UCSD-AML1 (cell line): ENCODE data around the gene ZKSCAN7.
"Not testable (repeated sequence)": the region's sequence is repeated elsewhere in the genome, so short reads cannot be mapped to it uniquely, and the experiment has no call there.

Source experiments
- DNase-seq: peaks from one replicate; lab custom pipeline; 2025; ENCODE audit not compliant: unreplicated experiment; lab: John Stamatoyannopoulos, UW

ZKSCAN7 gene

DNA sequence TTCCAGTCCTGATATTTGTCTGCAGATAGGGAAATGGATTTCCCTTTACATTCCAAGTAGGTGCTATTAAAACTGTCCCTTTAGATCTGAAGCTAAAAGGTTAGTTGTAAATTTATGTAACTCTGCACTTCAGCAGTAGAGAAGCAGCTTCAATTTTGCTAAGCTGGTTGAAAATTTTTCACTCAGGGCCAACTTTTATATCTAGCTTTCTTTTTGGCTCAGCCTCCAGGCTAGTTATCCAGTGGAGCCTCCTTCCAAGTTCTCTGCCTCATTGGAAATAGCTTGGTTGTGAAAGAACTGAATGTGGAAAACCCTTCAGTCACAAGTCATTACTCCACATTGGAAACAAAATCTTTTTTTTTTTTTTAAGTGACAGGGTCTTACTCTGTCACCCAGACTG is 21.6 kb downstream of the ZKSCAN7 start:
- no peak for DNase-seq

DNA sequence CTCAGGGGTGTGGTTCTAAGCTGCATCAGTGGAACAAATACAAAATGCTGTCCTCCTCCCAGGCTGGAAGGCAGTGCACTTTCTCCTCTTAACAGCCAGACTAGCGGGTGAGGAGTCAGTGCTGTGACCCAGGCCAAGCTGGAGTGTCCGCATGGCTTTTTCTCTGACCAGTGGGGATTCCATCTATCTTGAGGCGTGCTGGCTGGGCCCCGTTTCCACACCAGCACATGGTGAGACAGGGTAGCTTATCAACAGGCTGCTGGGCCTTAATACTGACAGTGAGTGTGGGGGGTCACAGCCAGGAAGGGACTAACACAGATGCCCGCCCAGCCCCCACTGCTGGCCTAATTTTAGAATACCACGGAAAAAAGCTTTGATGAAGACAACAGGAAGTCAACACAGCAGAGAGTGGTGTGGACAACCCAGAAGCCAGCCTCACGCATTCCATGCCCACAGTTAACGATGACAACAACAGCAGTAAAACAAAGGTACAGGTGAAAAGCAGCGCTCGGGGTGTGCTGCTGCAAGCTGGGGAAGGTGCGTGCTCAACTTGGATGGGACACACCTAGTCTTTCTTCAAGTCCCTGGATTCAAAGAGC is 22.5 kb downstream of the ZKSCAN7 start:
- DNase-seq, result not testable (repeated sequence)

DNA sequence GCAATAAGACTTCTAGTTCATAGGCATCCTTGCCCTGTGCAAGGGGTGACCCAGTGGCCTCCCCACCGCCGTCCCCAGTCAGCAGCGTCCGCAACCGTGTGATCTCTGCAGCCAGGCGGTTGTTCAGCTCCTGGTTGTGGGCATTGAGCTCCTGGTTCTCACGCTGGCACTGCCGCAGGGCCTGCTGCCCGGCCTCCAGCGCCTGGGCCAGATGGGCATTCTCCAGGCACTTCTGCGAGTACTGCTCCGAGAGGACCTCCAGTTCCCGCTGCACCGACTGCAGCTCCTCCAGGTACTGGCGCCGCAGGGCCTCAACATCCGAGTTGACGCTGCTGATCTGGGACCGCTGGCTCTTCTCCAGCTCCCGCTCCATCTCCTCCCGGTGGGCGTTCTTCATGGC is 23.3 kb downstream of the ZKSCAN7 start:
- not testable (repeated sequence) for DNase-seq

DNA sequence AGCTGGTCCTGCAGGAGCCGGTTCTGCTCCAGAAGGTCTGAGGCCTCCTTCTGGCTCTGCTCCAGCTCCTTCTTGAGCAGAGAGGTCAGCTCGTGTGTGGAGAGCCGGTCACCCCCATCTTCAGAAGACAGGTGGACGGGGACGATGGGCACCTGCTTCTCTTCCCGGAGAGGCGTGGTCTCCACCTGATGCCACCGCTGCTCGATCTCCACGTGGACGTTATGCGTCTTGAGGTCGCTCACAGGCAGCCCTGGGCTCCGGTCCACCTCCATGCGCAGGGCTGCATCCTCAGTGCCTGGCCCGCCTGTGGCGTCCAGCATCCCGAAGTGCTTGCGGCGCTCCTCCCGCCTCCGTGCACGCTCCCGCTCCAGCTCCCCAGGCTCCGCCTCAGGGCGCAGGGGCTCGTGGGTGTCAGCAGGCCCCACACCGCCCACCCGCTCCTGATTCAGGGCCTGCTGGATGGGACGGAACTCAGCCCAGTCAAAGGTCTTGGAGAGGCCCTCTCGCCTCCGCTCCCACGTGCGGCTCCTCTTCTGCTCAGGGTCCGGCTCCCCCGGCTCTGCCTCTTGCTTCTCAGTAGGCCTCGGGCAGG is 24.0 kb downstream of the ZKSCAN7 start:
- not testable (repeated sequence) for DNase-seq

DNA sequence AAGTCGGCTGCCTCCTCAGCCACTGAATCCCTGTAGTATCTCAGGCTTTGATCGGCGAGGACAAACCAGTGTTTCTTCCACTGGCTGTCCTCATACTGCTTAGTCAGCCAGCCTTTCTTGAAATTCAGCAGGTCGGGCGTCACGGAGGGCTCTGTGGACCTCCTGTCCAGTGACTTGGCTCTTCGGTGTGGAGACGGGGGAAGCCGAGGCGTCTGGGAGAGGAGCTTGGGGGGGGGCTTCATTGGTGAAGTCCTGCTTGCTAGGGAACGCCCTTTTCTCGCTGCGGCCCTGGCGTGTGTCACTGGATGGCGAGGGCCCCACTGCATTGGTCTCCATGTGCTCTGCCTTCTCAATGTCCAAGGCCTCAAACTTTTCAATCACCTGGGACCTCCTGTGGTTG is 24.8 kb downstream of the ZKSCAN7 start:
- not testable (repeated sequence) for DNase-seq

DNA sequence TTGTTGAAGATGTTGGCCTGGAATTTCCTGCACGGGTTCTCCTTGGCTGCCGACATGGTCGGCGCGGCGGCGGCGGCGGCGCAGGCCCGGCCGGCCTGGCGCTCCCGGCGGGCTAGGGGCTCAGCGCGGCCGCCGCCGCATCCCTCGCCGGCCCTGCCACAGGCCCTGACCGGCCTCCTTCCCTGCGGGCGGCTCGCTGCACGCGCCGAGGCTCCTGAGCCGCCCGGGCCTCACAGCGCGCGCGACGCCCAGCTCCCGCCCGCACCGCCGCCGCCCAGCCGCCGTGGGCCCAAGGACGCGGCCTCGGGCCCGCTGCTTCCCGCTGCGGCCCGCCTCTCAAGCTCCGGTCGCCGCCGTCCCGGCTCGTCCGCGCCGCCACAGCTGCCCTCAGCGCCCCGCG is 26.0 kb downstream of the ZKSCAN7 start:
- DNase-seq, result not testable (repeated sequence)

GRCh38 chr3:44584646-44585501 is 29.9 kb downstream of the ZKSCAN7 start, which contains the start of gene ZNF660:
Gene ZNF660 (plus strand): TSS chr3:44584964. CDS start chr3:44594194, 9,230 bp downstream.
- no peak for DNase-seq

- no peak for DNase-seq
Observed at GRCh38 chr3:44596621-44597020, 41.6 kb downstream of the ZKSCAN7 start.

- DNase-seq, result no peak
Observed at GRCh38 chr3:44601749-44602148, 46.8 kb downstream of the ZKSCAN7 start.

DNA sequence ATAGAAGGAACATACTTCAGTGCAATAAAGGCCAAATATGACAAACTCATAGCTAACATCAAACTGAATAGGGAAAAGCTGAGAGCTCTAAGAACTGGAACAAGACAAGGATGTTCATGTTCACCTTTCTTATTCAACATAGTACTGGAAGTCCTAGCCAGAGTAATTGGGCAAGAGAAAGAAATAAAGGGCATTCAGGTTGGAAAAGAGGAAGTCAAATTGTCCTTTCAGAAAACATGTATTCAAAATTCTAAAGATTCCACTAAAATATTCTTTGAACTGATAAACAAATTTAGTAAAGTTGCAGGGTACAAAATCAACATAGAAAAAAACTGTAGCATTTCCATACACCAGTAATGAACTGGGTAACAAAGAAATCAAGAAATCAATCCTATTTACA is 57.7 kb downstream of the ZKSCAN7 start:
- DNase-seq, result no peak
